ENCODE results near the gene FAM200C.

DNA sequence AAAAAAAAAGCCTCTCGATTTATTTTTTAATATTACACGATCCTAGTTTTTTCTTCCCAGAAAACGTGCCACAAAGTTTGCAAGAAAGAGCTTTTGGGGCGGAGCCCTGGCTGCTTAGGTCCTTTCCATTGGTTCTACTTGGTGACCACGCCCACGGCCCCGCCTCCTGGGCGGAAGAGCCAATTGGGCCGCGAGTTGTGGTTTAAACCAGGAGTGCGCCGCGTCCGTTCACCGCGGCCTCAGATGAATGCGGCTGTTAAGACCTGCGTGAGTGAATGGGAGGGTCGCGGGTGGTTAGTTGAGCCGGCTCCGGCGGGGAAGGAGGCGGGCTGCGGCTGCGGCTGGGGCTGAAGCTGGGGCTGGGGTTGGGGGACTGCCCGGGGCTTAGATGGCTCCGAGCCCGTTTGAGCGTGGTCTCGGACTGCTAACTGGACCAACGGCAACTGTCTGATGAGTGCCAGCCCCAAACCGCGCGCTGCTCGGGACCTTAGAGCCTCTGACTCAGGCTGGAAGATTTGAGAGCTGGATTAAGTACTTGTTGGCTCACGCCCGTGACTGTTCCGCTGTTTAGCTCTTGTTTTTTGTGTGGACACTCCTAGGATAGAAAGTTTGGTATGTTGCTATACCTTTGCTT is 21.9 kb upstream of the FAM200C start, which contains the start of gene PTTG1:
- TF ChIP-seq CTCF (IDR thresholded peaks at IDR 0.05) (no peak), EZH2 (IDR thresholded peaks at IDR 0.05) (no peak), EZH2phosphoT487 (IDR thresholded peaks at IDR 0.05) (no peak)

Measured in neural progenitor cell (in vitro differentiated cells).